Stimulated activated CD4-positive, alpha-beta T cell treated with anti-CD3 and anti-CD28 coated beads, TNF-alpha, amount 100 ng/mL, for 24 hours (primary cell): ENCODE results near the gene TMEM131.
"Not testable (repeated sequence)": the region's sequence is repeated elsewhere in the genome, so short reads cannot be mapped to it uniquely, and the experiment has no call there.

Experiments used
- DNase-seq, 3 experiments: peaks; one replicate each; pipeline ENCODE4 v3.0.0-alpha.2; 2020; ENCODE audit warnings: low read depth in 3 of 3

Gene TMEM131

GRCh38 chr2:97956753-97957152, 39.0 kb downstream of the TMEM131 start:
- not testable (repeated sequence) for DNase-seq

GRCh38 chr2:97953853-97954252, 41.9 kb downstream of the TMEM131 start:
- DNase-seq, result no peak

- no peak for DNase-seq
These were observed 43.4 kb downstream of the TMEM131 start for GRCh38 chr2:97952357-97952756.

GRCh38 chr2:97951155-97951680, 44.5 kb downstream of the TMEM131 start:
- DNase-seq, result no peak

DNA sequence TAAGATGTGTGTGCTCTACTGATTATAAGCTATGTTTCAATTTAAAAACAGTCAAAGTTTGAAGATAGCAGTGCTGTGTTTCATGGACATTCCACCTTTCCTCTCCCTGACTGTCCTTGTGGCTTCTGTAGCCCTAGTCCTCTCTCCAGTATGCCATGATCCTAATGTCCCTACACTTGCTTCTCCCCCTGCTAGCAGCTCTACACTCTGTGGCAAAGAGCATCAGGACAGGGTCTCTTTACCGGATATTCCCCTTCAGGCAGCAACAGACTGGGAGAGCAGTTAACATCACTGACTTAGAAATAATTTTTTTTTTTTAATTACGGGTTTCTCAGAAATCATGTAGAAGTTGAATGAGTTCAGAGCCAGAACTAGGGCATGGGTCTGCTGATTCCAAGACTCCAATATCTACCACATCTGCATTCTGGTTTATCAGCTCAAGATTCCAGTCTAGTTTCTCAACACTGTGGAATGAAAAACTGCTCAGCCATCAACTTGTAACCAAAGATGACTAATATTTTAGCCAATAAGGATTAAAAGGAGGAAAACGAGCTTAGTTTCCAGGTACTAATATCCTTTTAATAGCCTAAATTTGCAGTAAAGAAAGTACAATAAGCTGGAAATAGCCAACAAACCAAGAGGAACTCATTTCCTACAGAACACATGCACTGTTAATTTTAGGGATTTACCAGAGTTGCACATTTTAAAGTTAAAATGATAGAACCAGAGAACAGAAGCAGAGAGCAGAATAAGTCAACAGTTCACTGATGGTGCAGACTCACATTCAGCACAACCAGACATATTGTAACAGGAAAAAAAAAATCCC, 45.2 kb downstream of the TMEM131 start:
- DNase-seq, result no peak

DNA sequence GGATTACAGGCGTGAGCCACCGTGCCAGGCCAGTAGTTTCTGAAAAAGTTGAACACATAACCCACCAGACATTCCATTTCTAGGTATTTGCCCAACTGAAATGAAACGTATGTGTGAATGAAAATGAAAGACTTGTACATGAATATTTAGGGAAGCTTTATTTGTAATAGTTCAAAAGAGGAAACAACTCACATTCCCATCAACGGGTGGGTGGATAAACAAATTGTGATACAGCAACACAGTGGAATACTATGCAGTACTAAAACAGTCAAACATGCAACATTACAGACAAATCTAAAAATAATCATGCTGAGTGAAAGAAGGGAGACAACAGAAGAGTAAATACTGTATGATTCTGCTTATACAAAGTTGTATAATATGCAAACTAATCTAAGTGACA, 46.8 kb downstream of the TMEM131 start:
- DNase-seq, result no peak

- no peak for DNase-seq
These were observed 50.0 kb downstream of the TMEM131 start for GRCh38 chr2:97945791-97946190.

- DNase-seq, result no peak
These were observed 58.9 kb downstream of the TMEM131 start for GRCh38 chr2:97936881-97937280.

GRCh38 chr2:97936199-97936598, 59.5 kb downstream of the TMEM131 start:
- no peak for DNase-seq

- DNase-seq, result no peak
These were observed 60.0 kb downstream of the TMEM131 start for GRCh38 chr2:97935719-97936161.

DNA sequence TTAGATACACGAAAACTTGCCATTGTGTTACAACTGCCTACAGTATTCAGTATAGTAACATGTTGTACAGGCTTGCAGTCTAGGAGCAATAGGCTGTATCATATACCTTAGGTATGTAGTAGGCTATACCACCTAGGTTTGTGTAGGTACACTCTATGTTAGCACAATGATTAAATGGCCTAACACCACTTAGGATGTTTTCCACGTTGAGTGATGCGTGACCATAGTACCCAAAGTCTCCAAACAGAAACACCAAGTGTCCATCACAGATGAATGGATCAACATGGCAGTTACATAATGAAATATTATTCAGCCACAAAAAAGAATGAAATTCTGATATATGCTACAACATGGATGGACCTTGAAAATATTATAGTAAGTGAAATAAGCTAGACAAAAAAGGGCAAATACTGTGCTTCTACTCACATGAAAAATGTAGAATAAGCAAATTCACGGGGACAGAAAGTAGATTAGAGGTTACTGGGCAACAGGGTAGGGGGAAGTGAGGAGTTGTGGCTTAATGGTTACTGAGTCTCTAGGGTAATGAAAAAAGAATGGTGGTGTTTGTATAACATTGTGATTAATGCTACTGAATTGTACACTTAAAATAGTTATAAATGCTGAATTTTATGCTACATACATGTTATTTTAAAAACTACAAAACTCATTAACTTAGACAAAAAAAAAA, 62.6 kb downstream of the TMEM131 start:
- DNase-seq, result no peak

DNA sequence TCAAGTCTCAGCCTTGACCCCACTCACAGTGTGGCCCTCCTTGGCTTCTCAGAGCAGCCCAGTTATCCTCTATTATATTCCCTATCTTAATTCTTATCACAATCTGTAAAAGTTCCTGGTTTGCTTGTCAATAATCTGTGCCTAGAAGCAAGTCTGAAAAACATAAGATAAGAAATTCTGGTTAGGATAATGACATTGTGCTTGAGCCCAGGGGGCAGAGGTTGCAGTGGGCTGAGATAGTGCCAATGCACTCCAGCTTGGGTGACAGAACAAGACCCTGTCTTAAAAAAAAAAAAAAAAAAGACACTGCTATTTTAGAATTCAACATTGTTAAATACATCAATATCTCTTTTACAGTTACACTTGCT, 63.9 kb downstream of the TMEM131 start:
- DNase-seq, result no peak

GRCh38 chr2:97931118-97931857, 64.5 kb downstream of the TMEM131 start:
- DNase-seq, result no peak

DNA sequence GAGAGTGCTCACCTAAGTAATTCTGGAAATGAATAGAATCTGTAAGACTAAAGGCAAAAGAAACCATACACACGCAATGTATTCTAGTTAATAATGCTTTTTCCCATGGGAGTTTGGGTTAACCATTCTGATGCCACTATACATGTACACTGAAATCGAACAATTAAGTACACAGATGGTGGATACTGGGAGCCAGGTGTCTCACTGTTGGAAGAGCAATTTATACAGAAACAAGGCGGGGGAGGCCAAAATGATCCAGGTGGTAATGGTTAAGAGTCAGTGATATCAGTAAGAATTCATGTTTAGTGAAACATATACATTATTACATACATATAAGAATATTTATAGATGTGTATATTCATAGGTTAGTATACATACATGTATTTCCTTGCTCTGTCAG, 67.2 kb downstream of the TMEM131 start:
- DNase-seq, result no peak

GRCh38 chr2:97926946-97927345, 68.8 kb downstream of the TMEM131 start:
- no peak for DNase-seq

GRCh38 chr2:97924194-97924593, 71.6 kb downstream of the TMEM131 start:
- DNase-seq, result no peak

DNA sequence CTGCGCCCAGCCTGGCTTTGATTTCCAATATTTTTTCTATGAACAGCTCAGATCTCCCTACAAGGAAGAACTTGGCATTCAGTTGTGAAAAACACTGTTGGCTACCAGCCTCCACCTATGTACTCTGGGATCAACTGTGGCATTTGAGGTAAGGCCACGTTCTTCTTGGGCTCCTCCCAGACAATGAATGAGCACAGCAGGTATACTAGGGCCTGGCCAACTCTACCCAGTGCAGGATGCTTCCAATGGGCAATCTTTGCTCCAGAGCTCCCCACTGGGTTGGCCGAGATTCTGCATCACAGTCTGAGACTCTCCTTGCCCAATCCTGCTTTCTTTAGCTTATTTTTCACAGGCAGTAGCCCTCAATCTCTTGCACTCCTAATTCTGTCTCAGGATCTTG, 75.9 kb downstream of the TMEM131 start:
- no peak for DNase-seq

DNA sequence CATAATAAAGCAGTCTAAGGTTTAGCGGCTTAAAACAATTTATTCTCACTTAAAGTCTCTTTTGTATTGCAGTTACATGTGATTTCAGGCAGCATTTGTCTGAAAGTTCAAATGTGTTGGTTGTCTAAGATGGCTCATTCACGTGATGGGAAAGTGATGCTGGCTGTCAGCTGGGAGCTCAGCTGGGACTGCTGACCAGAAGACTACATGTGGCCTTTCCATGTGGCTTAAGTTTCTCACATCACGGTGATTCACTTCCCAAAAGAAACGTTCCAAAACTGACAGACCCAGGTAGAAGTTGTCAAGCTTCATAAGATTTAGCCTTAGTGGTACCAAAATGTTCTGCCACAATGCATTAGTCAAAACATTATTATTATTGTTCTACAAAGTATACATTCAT, 76.9 kb downstream of the TMEM131 start:
- DNase-seq, result no peak

DNA sequence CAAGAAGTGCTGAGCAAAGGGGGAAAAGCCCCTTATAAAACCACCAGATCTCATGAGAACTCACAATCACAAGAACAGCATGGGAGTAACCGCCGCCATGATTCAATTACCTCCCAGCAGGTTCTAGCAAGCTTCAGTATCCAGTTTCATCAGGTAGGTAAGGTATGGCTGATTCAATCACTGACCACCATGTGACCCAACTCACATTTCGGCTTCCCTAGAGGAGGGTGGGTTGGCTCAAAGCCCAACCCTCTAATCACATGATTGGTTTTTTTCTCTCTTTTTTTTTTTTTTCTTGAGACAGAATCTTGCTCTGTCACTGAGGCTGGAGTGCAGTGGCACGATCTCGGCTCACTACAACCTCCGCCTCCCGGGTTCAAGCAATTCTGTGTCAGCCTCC, 78.1 kb downstream of the TMEM131 start:
- not testable (repeated sequence) for DNase-seq

DNA sequence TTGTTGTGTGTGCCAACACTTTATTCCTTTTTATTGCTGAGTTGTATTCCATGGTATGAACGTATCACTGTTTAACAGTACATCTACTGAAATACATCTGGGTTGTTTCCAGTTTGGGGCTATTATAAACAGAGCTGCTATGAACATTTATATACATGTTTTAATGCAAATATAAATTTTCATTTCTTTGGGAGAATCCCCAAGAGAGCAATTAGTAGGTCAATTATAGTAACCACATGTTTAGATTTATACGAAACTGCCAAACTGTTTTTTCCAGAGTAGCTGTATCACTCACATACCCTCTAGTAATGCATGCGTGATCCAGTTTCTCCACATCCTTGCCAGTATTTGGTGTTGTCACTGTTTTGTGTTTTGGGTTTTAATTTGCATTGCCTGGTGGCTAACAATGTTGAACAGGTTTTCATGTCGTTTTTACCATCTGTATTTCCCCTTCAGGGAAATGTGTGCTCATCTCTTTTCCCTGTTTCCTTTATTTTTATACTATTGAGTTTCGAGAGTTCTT, 81.0 kb downstream of the TMEM131 start:
- DNase-seq, result no peak

- DNase-seq, result no peak
These were observed 81.9 kb downstream of the TMEM131 start for GRCh38 chr2:97913846-97914245.

- DNase-seq, result no peak
These were observed 83.7 kb downstream of the TMEM131 start for GRCh38 chr2:97911922-97912575.
